ENCODE results near the gene PCDHGA10. TPM values are rescaled to one million over a fixed set of nuclear protein-coding genes. Genes with fewer than 3 reads are reported as not detected.
"Not testable (repeated sequence)": the region's sequence is repeated elsewhere in the genome, so short reads cannot be mapped to it uniquely, and the experiment has no call there.

The PCDHGA10 gene
- total and polyA plus RNA-seq, 8 donors: 0.26 to 3.1 (median 1.8) TPM

- 1 to 5% methylated on average over 24 to 25 of the region's 43 CpGs for WGBS, 2 donors
- Histone ChIP-seq H3K9me3 (peaks cover 0 to 17% (median 2%) of the 10 kb centered on the region in 4 donors), H3K4me3 (peak within 1 kb of the TSS in 2 of 4 donors; percentile 8 to 37)
- intact Hi-C loops (cut with DNase I); H3K27ac ChIP-seq; H3K4me1 ChIP-seq; FAIRE-seq; H3K36me3 ChIP-seq; H3K27me3 ChIP-seq: not testable (repeated sequence)
- peak in 3 of 4 donors; percentile 35 to 44 (median 41) for TF ChIP-seq CTCF (IDR thresholded peaks at IDR 0.05)
- peak; percentile 94 to 100 (median 98) for ATAC-seq
- DNase-seq: peak in 4 of 6 donors; percentile 33 to 69 (median 45)
Measured at GRCh38 chr5:141397756-141398551, 14.8 kb upstream of the PCDHGA10 start, which contains the start of gene PCDHGB5. Gene PCDHGB5 (plus strand): TSS chr5:141397947. CDS start chr5:141398128, 181 bp downstream.

GRCh38 chr5:141398608-141399007 is 14.2 kb upstream of the PCDHGA10 start:
- H3K27me3 ChIP-seq: no peaks in the 10 kb centered on the region
- DNase-seq (no peak), ATAC-seq (no peak), FAIRE-seq (no peak)
- 18 to 22% methylated on average over 15 of the region's 15 CpGs for WGBS, 2 donors
- no peak for TF ChIP-seq CTCF (IDR thresholded peaks at IDR 0.05)
- H3K36me3 ChIP-seq: no peaks in the 10 kb centered on the region
- H3K4me1 ChIP-seq: peaks cover 0 to 2% (median 0%) of the 10 kb centered on the region in 3 donors
- H3K9me3 ChIP-seq: peaks cover 0 to 10% (median 2%) of the 10 kb centered on the region in 4 donors
- no peak overlapping the region for H3K27ac ChIP-seq
- H3K4me3 ChIP-seq: peak overlapping the region in 1 of 4 donors; percentile 13
- intact Hi-C loops (cut with DNase I): no loop called here

GRCh38 chr5:141399555-141400258 is 13.1 kb upstream of the PCDHGA10 start:
- 20 to 21% methylated on average over 53 to 61 of the region's 61 CpGs for WGBS, 2 donors
- Histone ChIP-seq H3K27me3 (no peaks in the 10 kb centered on the region), H3K27ac (no peak overlapping the region), H3K9me3 (peaks cover 0 to 6% (median 2%) of the 10 kb centered on the region in 4 donors), H3K4me3 (no peak overlapping the region), H3K4me1 (peaks cover 0 to 2% (median 0%) of the 10 kb centered on the region in 3 donors), H3K36me3 (no peaks in the 10 kb centered on the region)
- FAIRE-seq: no peak
- no peak for ATAC-seq
- DNase-seq: peak in 1 of 6 donors; percentile 32
- TF ChIP-seq CTCF (IDR thresholded peaks at IDR 0.05): no peak
- intact Hi-C loops (cut with DNase I): loop anchor here in 1 of 3 donors (10.0 kb wide), 1 partner anchor 155 kb away; no protein-coding TSS in a partner anchor

GRCh38 chr5:141402553-141403243 is 10.1 kb upstream of the PCDHGA10 start, which contains the start of gene PCDHGA9:
Gene PCDHGA9 (plus strand): TSS chr5:141402778. CDS start chr5:141402953, 175 bp downstream.
- intact Hi-C loops (cut with DNase I): loop anchor here in 1 of 3 donors (10.0 kb wide), 1 partner anchor 152 kb away; no protein-coding TSS in a partner anchor
- peak within 1 kb of the TSS in 1 of 4 donors; percentile 18 for H3K4me3 ChIP-seq
- FAIRE-seq: no peak
- 18 to 25% methylated on average over 27 of the region's 27 CpGs for WGBS, 2 donors
- peak in 2 of 4 donors; percentile 29 to 45 for ATAC-seq
- H3K36me3 ChIP-seq: no peaks in the 10 kb centered on the region
- TF ChIP-seq CTCF (IDR thresholded peaks at IDR 0.05): no peak
- no peaks in the 10 kb centered on the region for H3K27me3 ChIP-seq
- no peak within 1 kb of the TSS for H3K27ac ChIP-seq
- DNase-seq: peak in 1 of 6 donors; percentile 36
- H3K4me1 ChIP-seq: peaks cover 0 to 2% (median 0%) of the 10 kb centered on the region in 3 donors
- peaks cover 0 to 6% (median 2%) of the 10 kb centered on the region in 4 donors for H3K9me3 ChIP-seq

All from pancreas (tissue), 10 donors.